ENCODE measurements around the gene SP7.
A peak's percentile ranks its signal among the peaks of the same experiment; 100 is the strongest.

SP7 gene

DNA sequence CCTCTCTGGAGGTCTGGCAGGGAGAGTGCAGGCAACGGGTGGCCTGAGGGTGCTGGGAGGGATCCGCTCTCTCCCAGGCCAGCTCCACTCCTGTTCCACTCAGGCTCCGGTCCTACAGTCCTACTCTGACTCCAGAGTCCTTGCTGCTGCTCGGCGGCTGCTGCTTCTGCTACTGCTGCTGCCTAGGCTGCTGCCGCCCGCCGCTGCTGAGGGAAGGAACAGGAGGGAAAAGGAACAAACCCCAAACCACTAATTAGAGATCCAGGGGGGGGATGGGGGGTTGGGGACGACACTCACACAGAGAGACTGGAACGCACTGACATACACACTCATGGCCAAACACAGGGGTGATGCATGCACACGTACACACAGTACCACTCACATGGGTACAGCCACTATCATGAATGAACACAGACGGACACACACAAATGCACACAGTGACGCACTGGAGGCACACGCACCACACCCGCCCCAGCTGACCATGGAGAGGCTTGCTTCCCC lies at the start of gene SP7:
SP7 (minus strand) TSS at position 174 of the 501 bp plus-strand sequence. CDS start 708 bp downstream, outside the sequence.
- H3K4me3 ChIP-seq, result no peak within 1 kb of the TSS
- H3K27ac ChIP-seq, result no peak within 1 kb of the TSS
- TF ChIP-seq, protein P1, sequence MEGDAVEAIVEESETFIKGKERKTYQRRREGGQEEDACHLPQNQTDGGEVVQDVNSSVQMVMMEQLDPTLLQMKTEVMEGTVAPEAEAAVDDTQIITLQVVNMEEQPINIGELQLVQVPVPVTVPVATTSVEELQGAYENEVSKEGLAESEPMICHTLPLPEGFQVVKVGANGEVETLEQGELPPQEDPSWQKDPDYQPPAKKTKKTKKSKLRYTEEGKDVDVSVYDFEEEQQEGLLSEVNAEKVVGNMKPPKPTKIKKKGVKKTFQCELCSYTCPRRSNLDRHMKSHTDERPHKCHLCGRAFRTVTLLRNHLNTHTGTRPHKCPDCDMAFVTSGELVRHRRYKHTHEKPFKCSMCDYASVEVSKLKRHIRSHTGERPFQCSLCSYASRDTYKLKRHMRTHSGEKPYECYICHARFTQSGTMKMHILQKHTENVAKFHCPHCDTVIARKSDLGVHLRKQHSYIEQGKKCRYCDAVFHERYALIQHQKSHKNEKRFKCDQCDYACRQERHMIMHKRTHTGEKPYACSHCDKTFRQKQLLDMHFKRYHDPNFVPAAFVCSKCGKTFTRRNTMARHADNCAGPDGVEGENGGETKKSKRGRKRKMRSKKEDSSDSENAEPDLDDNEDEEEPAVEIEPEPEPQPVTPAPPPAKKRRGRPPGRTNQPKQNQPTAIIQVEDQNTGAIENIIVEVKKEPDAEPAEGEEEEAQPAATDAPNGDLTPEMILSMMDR (IDR thresholded peaks at IDR 0.05), result no peak
- no peak for DNase-seq (ENCODE audit: low spot score)

DNA sequence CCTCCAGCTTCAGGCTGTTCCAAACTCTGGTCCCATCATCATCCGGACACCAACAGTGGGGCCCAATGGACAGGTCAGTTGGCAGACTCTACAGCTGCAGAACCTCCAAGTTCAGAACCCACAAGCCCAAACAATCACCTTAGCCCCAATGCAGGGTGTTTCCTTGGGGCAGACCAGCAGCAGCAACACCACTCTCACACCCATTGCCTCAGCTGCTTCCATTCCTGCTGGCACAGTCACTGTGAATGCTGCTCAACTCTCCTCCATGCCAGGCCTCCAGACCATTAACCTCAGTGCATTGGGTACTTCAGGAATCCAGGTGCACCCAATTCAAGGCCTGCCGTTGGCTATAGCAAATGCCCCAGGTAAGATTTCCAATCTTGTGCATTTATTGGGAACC lies 47.1 kb upstream of the SP7 start:
- H3K4me3 ChIP-seq, result peak overlapping the region; percentile 90
- H3K27ac ChIP-seq, result peak overlapping the region in 1 of 2 donors; percentile 100
- no peak for DNase-seq (ENCODE audit: low spot score)
- TF ChIP-seq, protein P1 (IDR thresholded peaks at IDR 0.05), result no peak

DNA sequence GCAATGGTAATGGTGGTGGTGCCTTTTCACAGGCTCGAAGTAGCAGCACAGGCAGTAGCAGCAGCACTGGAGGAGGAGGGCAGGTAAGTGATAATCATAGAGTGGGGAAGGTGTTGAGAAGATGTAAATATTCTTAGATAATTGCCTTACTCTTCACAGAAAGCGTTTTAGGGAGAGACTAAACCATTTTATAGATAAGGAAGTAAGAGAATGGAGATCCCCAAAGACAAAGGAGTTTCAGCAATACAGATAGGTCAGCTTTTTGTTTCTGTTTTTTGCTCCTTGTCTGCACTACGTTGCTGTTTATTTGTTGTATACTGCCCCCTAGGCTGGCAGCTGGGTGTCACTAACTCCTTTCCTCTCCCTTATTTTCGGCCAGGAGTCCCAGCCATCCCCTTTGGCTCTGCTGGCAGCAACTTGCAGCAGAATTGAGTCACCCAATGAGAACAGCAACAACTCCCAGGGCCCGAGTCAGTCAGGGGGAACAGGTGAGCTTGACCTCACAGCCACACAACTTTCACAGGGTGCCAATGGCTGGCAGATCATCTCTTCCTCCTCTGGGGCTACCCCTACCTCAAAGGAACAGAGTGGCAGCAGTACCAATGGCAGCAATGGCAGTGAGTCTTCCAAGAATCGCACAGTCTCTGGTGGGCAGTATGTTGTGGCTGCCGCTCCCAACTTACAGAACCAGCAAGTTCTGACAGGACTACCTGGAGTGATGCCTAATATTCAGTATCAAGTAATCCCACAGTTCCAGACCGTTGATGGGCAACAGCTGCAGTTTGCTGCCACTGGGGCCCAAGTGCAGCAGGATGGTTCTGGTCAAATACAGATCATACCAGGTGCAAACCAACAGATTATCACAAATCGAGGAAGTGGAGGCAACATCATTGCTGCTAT lies 45.8 kb upstream of the SP7 start:
- TF ChIP-seq, protein P1 (IDR thresholded peaks at IDR 0.05), result no peak
- Histone ChIP-seq H3K4me3 (peak overlapping the region; percentile 90), H3K27ac (peak overlapping the region; percentile 95 to 100)
- no peak for DNase-seq (ENCODE audit: low spot score)

DNA sequence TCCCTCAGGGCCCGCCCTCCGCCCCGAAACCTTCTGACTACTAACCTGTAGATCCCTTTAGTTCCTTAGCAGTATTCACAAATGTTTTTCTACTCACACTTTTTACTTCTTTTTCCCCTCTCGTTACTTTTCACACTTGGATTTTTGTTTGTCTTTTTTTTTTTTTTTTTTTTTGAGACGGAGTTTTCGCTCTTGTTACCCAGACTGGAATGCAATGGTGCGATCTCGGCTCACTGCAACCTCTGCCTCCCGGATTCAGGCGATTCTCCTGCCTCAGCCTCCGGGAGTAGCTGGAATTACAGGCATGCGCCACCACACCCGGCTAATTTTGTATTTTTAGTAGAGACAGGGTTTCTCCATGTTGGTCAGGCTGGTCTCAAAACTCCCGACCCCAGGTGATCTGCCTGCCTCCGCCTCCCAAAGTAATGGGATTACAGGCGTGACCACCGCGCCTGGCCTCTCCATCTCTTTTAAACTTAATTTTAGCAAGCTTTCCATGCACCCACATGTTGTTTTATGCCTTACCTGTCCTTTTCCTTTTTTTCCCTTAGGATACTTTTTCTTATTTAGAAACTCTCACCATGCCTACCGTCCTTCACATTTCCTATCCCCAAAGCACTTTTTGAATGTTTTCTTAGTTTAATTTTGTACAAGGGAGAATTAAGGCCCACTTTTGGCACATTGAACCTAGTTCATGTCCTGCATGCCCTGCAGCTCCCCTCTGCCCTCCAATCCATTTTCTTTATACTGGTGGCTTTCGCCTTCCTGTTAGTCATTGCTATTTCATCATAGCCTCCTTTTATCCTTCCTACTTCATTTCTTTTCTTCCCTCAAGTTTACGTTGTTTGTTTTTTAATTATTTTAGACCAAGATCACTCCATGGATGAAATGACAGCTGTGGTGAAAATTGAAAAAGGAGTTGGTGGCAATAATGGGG lies 44.9 kb upstream of the SP7 start:
- no peak for DNase-seq (ENCODE audit: low spot score)
- Histone ChIP-seq H3K27ac (peak overlapping the region; percentile 95 to 100), H3K4me3 (peak overlapping the region; percentile 90)
- TF ChIP-seq, protein P1 (IDR thresholded peaks at IDR 0.05), result no peak

DNA sequence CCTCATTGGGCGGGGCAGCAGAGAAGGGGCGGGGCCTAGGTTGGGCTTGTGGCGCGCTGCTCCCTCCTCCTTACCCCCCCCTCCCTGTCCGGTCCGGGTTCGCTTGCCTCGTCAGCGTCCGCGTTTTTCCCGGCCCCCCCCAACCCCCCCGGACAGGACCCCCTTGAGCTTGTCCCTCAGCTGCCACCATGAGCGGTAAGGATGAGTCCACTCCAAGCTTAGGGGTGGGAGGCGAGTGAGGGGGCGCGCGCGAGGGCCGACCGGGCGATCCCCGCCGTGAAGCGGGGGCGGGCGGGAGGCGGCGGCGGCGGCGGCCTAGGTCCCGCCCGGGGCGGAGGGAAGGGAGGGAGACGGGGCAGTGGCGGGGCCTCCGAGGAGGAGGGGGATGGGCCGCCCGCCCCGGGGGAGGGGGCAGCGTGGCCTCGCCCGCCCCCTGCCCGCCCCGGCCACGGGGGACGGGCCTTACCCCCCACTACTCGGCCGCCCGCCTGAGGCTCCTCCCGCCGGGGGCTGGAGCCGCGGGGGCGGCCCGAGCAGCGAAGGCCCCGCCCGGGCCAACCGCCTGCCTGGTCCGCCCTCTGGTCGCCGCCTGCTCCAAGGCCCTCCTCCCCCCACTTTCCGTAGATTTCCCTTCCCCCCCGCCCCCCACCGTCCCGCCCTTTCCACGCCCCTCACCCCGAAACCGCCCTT lies 44.1 kb upstream of the SP7 start, which contains the start of gene SP1:
SP1 (plus strand) TSS at position 73 of the 690 bp plus-strand sequence; CDS start at position 189, 116 bp downstream.
- DNase-seq (ENCODE audit: low spot score), result peak; percentile 94
- Histone ChIP-seq H3K27ac (peak within 1 kb of the TSS; percentile 95 to 100), H3K4me3 (peak within 1 kb of the TSS; percentile 90)
- TF ChIP-seq, protein P1 (IDR thresholded peaks at IDR 0.05), result no peak

DNA sequence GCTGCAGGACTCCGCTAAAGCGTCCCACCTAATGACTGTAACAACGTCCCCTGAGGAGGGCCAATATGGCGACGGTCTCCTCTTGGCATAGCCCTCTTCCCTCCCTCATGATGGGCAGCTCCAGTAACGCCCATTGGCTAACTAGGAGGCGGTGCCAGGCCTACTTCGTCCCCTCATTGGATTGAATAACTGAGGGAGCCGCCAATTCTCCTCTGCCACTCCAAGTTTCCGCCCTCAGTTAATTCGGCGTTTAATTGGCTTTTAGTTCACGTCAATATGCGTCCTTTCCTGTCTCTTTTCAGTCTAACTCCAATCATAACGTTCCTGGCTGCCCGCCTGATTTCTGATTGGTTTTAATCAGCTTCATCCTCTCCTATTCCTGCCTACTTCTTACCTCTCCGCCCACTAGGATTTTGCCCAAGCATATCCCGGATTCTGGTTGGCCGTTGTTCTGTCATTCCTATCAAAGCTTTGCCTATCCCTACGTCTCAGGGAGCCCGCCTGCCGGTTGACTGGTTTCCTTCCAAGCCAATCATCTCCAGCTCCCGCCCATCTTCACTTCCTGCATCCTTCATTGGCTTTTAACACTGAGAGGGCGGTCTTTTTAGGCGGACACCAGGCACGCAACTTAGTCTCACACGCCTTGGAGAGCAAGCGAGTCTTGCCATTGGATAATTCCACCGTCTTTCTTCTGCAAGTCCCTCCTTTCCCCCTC lies 43.4 kb upstream of the SP7 start:
- peak overlapping the region; percentile 95 to 100 for H3K27ac ChIP-seq
- peak; percentile 100 for DNase-seq (ENCODE audit: low spot score)
- H3K4me3 ChIP-seq, result peak overlapping the region; percentile 90
- TF ChIP-seq, protein P1 (IDR thresholded peaks at IDR 0.05), result no peak

Data from coronary artery (tissue), 2 donors.